ENCODE results near the gene EPB41L2.

- TF ChIP-seq CTCF (conservative IDR thresholded peaks at IDR 0.05; ENCODE audit: low read depth in 2 of 2) (no peak), EZH2 (IDR thresholded peaks at IDR 0.05; ENCODE audit: low read depth, unreplicated experiment) (no peak), JUNB (IDR thresholded peaks at IDR 0.05; ENCODE audit: unreplicated experiment) (no peak)
Observed at GRCh38 chr6:130961148-130961547, 101.9 kb downstream of the EPB41L2 start.

Measured in GM23338 (cell line).